Stomach smooth muscle (tissue), 2 donors: ENCODE data around the gene FBXL20.
"Not testable (repeated sequence)": the region's sequence is repeated elsewhere in the genome, so short reads cannot be mapped to it uniquely, and the experiment has no call there.

Source experiments
- H3K27ac ChIP-seq: one replicate; pipeline ENCODE4 v1.7.0; 2013; ENCODE audit warnings: mild to moderate bottlenecking, low read length, inconsistent platforms
- H3K27me3 ChIP-seq, 2 donors: one replicate each; pipeline ENCODE4 v1.7.0; 2013; ENCODE audit warnings: low read length in 2 of 2; ENCODE audit not compliant: insufficient read depth in 2 of 2, control insufficient read depth in 1 of 2
- H3K36me3 ChIP-seq, 2 donors: one replicate each; pipeline ENCODE4 v1.7.0; 2013; ENCODE audit warnings: low read length in 2 of 2; ENCODE audit not compliant: control insufficient read depth in 2 of 2, insufficient read depth in 2 of 2
- H3K4me1 ChIP-seq: one replicate; pipeline ENCODE4 v1.7.0; 2013; ENCODE audit warnings: low read length; ENCODE audit not compliant: control insufficient read depth, insufficient read depth
- H3K4me3 ChIP-seq, 2 donors: one replicate each; pipeline ENCODE4 v1.7.0; 2013; ENCODE audit warnings: low read length in 2 of 2
- H3K9ac ChIP-seq, 2 donors: one replicate each; pipeline ENCODE4 v1.7.0; 2013; ENCODE audit warnings: low read length in 2 of 2, mild to moderate bottlenecking in 1 of 2
- H3K9me3 ChIP-seq, 2 donors: one replicate each; pipeline ENCODE4 v1.7.0; 2013; ENCODE audit warnings: low read length in 2 of 2; ENCODE audit not compliant: control insufficient read depth in 2 of 2
- donor health status: healthy.
- donor health status: Pancreatic carcinoma.

The FBXL20 gene

DNA sequence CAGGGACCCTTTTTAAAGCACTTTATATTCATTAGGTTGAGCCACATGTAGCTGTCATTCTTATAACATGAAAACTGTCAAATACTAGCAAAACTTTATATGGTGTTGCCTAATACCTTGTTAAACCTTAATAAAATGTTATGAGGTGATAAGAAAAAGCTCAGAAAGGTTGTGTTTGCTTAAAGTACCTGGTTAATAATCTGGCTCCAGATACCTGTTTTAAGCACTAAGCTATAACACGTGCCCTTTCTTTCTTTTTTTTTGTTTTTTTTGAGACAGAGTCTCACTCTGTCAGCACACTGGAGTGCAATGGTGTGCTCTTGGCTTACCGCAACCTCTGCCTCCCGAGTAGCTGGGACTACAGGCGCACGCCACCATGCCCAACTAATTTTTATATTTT lies 116.7 kb downstream of the FBXL20 start:
- Histone ChIP-seq H3K36me3 (no peaks in the 10 kb centered on the region), H3K9me3 (no peaks in the 10 kb centered on the region), H3K27ac (no peak overlapping the region), H3K9ac (no peak overlapping the region), H3K4me3 (no peak overlapping the region), H3K4me1 (no peaks in the 10 kb centered on the region), H3K27me3 (no peaks in the 10 kb centered on the region)

DNA sequence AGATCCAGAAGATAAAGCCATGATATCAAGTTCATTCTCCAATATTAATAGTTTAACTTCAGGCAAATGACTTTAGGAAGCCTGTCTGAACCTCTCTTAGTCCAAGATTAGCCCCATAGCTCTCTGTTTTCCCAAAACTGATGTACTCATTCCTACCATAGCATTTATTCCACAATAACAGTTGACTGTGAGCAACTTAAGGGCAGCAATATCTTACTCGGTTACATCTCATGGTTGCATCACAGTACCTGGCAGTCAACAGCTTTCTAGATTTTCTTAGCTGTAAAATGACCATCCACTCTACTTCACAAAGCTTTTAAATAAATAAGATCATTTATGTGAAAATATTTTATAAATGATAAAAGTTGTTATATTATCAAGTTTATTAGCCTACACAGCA lies 117.5 kb downstream of the FBXL20 start:
- H3K9ac ChIP-seq, result no peak overlapping the region
- H3K4me3 ChIP-seq, result no peak overlapping the region
- H3K36me3 ChIP-seq, result no peaks in the 10 kb centered on the region
- no peak overlapping the region for H3K27ac ChIP-seq
- H3K4me1 ChIP-seq, result no peaks in the 10 kb centered on the region
- H3K9me3 ChIP-seq, result no peaks in the 10 kb centered on the region
- H3K27me3 ChIP-seq, result no peaks in the 10 kb centered on the region

GRCh38 chr17:39283098-39283497 lies 118.3 kb downstream of the FBXL20 start:
- no peak overlapping the region for H3K27ac ChIP-seq
- peaks cover 0 to 4% of the 10 kb centered on the region in 2 donors for H3K36me3 ChIP-seq

DNA sequence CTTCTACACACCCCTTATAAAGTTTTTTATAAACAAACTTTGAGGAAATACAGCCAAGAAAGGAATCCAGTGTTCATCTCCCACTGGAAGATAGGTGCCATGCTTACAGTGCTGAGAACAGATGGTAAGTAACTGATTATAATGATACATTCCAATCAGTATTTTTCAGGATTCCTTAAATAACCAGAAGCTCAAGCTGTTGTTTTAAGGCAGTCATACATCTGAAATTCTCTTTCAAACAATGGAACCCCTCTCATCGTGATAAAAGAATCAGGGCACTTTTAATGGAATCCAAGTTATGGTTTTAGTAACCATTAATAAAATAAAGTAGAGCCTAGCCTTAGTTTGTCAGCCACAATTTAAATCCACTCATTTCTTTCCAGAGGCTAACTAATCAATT lies 119.6 kb downstream of the FBXL20 start:
- Histone ChIP-seq H3K9ac (no peak overlapping the region), H3K9me3 (no peaks in the 10 kb centered on the region), H3K27me3 (no peaks in the 10 kb centered on the region), H3K4me3 (no peak overlapping the region), H3K27ac (no peak overlapping the region), H3K4me1 (no peaks in the 10 kb centered on the region), H3K36me3 (peaks cover 0 to 12% of the 10 kb centered on the region in 2 donors)

More at GRCh38 chr17:39283098-39283497, 118.3 kb downstream of the FBXL20 start:
- Histone ChIP-seq H3K9ac (no peak overlapping the region), H3K4me1 (no peaks in the 10 kb centered on the region), H3K4me3 (no peak overlapping the region), H3K9me3 (no peaks in the 10 kb centered on the region), H3K27me3 (no peaks in the 10 kb centered on the region)

DNA sequence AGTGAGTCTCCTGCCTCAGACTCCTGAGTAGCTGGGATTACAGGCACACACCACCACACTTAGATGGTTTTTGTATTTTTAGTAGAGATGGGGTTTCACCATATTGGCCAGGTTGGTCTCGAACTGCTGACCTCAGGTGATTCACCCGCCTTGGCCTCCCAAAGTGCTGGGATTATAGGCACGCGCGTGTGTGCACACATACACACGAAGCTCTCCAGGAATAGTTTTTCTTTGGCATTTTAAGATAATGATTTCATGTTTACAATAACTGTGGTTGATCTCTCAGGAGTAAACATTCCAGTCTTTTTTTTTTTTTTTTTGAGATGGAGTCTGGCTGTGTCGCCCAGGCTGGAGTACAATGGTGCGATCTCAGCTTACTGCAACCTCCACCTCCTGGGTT lies 123.2 kb downstream of the FBXL20 start:
- H3K36me3 ChIP-seq, result peaks cover 11 to 25% of the 10 kb centered on the region in 2 donors

DNA sequence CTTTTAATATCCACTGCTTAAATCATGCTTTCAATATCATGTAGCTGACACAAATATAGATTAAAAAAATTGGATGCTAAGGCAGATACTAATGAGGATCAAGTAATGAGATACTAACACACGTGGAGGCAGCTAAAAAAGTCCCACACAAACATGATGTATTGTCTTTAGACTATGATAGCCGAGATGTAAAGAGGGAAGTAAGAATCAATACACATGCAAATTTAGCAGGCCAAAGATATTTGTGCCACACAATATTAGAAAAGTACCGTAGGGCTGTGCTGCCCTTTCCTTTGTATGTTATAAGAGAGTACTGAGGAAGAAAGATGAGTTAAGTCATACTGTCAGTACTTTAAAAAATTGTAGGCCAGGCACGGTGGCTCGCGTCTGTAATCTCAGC lies 124.3 kb downstream of the FBXL20 start:
- Histone ChIP-seq H3K4me1 (no peaks in the 10 kb centered on the region), H3K9ac (no peak overlapping the region), H3K9me3 (no peaks in the 10 kb centered on the region), H3K4me3 (no peak overlapping the region), H3K36me3 (peaks cover 12 to 25% of the 10 kb centered on the region in 2 donors), H3K27me3 (no peaks in the 10 kb centered on the region), H3K27ac (no peak overlapping the region)

More for the DNA sequence above, 123.2 kb downstream of the FBXL20 start:
- not testable (repeated sequence) for H3K4me3 ChIP-seq, H3K27ac ChIP-seq, H3K27me3 ChIP-seq, H3K4me1 ChIP-seq, H3K9me3 ChIP-seq, H3K9ac ChIP-seq

- peaks cover 12 to 25% of the 10 kb centered on the region in 2 donors for H3K36me3 ChIP-seq
Measured at GRCh38 chr17:39276113-39276512, 125.3 kb downstream of the FBXL20 start.

GRCh38 chr17:39271546-39271945 lies 129.9 kb downstream of the FBXL20 start:
- Histone ChIP-seq H3K27ac (no peak overlapping the region), H3K27me3 (no peaks in the 10 kb centered on the region), H3K4me1 (no peaks in the 10 kb centered on the region), H3K4me3 (no peak overlapping the region), H3K36me3 (peaks cover 26 to 36% of the 10 kb centered on the region in 2 donors), H3K9ac (no peak overlapping the region), H3K9me3 (no peaks in the 10 kb centered on the region)

More at GRCh38 chr17:39276113-39276512, 125.3 kb downstream of the FBXL20 start:
- no peaks in the 10 kb centered on the region for H3K9me3 ChIP-seq
- no peak overlapping the region for H3K9ac ChIP-seq
- H3K27ac ChIP-seq, result no peak overlapping the region
- no peaks in the 10 kb centered on the region for H3K4me1 ChIP-seq
- H3K27me3 ChIP-seq, result no peaks in the 10 kb centered on the region
- H3K4me3 ChIP-seq, result no peak overlapping the region

- Histone ChIP-seq H3K9ac (no peak overlapping the region), H3K27me3 (no peaks in the 10 kb centered on the region), H3K9me3 (no peaks in the 10 kb centered on the region), H3K36me3 (peaks cover 29 to 36% of the 10 kb centered on the region in 2 donors), H3K4me3 (no peak overlapping the region), H3K27ac (no peak overlapping the region), H3K4me1 (no peaks in the 10 kb centered on the region)
Measured at GRCh38 chr17:39270923-39271322, 130.5 kb downstream of the FBXL20 start.

DNA sequence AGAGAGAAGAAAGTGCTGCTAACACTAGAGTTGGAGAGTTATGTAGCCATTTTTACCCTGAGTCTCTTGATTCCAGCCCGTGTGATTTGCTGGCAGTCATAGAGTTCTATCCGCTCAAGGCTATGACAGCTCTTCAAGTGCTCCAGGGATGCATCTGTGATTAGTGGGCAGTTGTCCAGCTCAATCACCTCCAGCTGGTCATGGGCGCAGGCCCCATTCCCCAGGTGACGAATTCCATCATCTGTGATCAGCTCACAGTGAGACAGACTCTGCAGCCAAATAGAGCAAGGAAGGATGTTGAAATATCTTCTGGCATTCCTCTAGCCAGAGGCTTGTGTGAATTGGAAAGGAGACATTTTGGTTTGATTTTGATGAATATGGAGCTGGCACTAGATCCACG lies 137.3 kb downstream of the FBXL20 start:
- Histone ChIP-seq H3K27ac (no peak overlapping the region), H3K9me3 (no peaks in the 10 kb centered on the region), H3K27me3 (no peaks in the 10 kb centered on the region), H3K36me3 (peaks cover 36 to 47% of the 10 kb centered on the region in 2 donors), H3K4me3 (no peak overlapping the region), H3K9ac (no peak overlapping the region), H3K4me1 (no peaks in the 10 kb centered on the region)

DNA sequence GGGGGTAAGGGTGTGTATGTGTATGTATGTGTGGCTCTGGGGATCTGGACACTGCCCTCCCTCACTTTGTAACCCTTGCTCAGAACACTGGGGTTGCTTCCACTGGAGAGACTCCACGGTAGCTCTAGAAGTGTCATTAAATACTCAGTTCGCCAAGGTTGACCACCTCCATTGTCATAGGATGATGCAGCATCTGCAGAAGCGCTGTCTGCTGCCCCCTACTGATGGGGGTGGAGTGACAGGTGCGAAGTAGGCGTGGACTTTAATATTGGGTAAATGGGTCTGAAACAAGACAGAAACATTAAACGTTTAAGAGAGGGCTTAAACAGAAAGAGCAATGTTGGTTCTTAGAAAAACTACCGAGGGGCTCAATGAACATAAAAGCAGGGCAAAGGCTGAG lies 140.1 kb downstream of the FBXL20 start:
- Histone ChIP-seq H3K9me3 (no peaks in the 10 kb centered on the region), H3K4me1 (no peaks in the 10 kb centered on the region), H3K27me3 (no peaks in the 10 kb centered on the region), H3K9ac (no peak overlapping the region), H3K27ac (no peak overlapping the region), H3K36me3 (peaks cover 38 to 41% of the 10 kb centered on the region in 2 donors), H3K4me3 (no peak overlapping the region)
